Muscle layer of colon (tissue), 2 donors: ENCODE measurements around the gene CACNA1A.

Experiments used
- H3K27ac ChIP-seq: one replicate; pipeline ENCODE4 v1.7.0; 2013; ENCODE audit warnings: low read depth, mild to moderate bottlenecking, low read length, moderate library complexity
- H3K27me3 ChIP-seq, 2 donors: one replicate each; pipeline ENCODE4 v1.7.0; 2013; ENCODE audit warnings: low read length in 2 of 2, mild to moderate bottlenecking in 2 of 2; ENCODE audit not compliant: insufficient read depth in 2 of 2, control insufficient read depth in 1 of 2
- H3K36me3 ChIP-seq: one replicate; pipeline ENCODE4 v1.7.0; 2013; ENCODE audit warnings: mild to moderate bottlenecking, low read length; ENCODE audit not compliant: insufficient read depth
- H3K4me1 ChIP-seq: one replicate; pipeline ENCODE4 v1.7.0; 2013; ENCODE audit warnings: mild to moderate bottlenecking, low read length; ENCODE audit not compliant: insufficient read depth
- H3K4me3 ChIP-seq, 2 donors: one replicate each; pipeline ENCODE4 v1.7.0; 2013; ENCODE audit warnings: low read length in 2 of 2, low read depth in 1 of 2, mild to moderate bottlenecking in 1 of 2, moderate library complexity in 1 of 2
- H3K9ac ChIP-seq: one replicate; pipeline ENCODE4 v1.7.0; 2013; ENCODE audit warnings: low read length
- H3K9me3 ChIP-seq: one replicate; pipeline ENCODE4 v1.7.0; 2013; ENCODE audit warnings: mild to moderate bottlenecking, low read length
- donor health status: abdominal sarcoma.
- donor health status: Adenocarcinoma of cecum.

The CACNA1A gene

GRCh38 chr19:13159713-13160112 lies 346.6 kb downstream of the CACNA1A start:
- Histone ChIP-seq H3K27me3 (no peaks in the 10 kb centered on the region), H3K4me3 (no peak overlapping the region), H3K36me3 (no peaks in the 10 kb centered on the region), H3K27ac (no peak overlapping the region), H3K9ac (no peak overlapping the region), H3K9me3 (no peaks in the 10 kb centered on the region), H3K4me1 (peaks cover 23% of the 10 kb centered on the region)
